GM19025 (cell line): ENCODE results near the gene HIP1.
A peak's percentile ranks its signal among the peaks of the same experiment; 100 is the strongest.
"Not testable (repeated sequence)": the region's sequence is repeated elsewhere in the genome, so short reads cannot be mapped to it uniquely, and the experiment has no call there.

Experiments used
- ATAC-seq: cut with Tn5 transposase; IDR thresholded peaks from one replicate; pipeline ENCODE4 v1.9.1; 2021; ENCODE audit warnings: mild to moderate bottlenecking, low read depth, moderate library complexity; ENCODE audit not compliant: unreplicated experiment

Gene HIP1

GRCh38 chr7:75546237-75547015 is 192.3 kb downstream of the HIP1 start:
- no peak for ATAC-seq

GRCh38 chr7:75537731-75538130 is 201.0 kb downstream of the HIP1 start:
- ATAC-seq: no peak

- no peak for ATAC-seq
These were observed 201.7 kb downstream of the HIP1 start for GRCh38 chr7:75536940-75537538.

GRCh38 chr7:75536491-75536890 is 202.2 kb downstream of the HIP1 start:
- no peak for ATAC-seq

GRCh38 chr7:75534727-75535307 is 203.9 kb downstream of the HIP1 start:
- ATAC-seq: no peak

- no peak for ATAC-seq
These were observed 204.8 kb downstream of the HIP1 start for GRCh38 chr7:75533926-75534325.

GRCh38 chr7:75532639-75533038 is 206.1 kb downstream of the HIP1 start:
- ATAC-seq: no peak

- no peak for ATAC-seq
These were observed 207.4 kb downstream of the HIP1 start for GRCh38 chr7:75531359-75531821.

- not testable (repeated sequence) for ATAC-seq
These were observed 211.5 kb downstream of the HIP1 start for GRCh38 chr7:75527224-75527722.

- not testable (repeated sequence) for ATAC-seq
These were observed 217.0 kb downstream of the HIP1 start for GRCh38 chr7:75521727-75522126.

GRCh38 chr7:75518842-75519241 is 219.9 kb downstream of the HIP1 start:
- ATAC-seq: not testable (repeated sequence)

GRCh38 chr7:75509033-75509432 is 229.7 kb downstream of the HIP1 start:
- not testable (repeated sequence) for ATAC-seq

- not testable (repeated sequence) for ATAC-seq
These were observed 246.7 kb downstream of the HIP1 start, which contains the start of gene SPDYE5 for GRCh38 chr7:75492020-75492419. Gene SPDYE5, plus strand, starts transcription at chr7:75492320. Its CDS starts 1,728 bp downstream, at chr7:75494048.

GRCh38 chr7:75485979-75486643 is 252.6 kb downstream of the HIP1 start, which contains the start of gene POM121C:
Gene POM121C, minus strand, starts transcription at chr7:75486299. Its CDS starts 44,803 bp downstream, at chr7:75441496.
- ATAC-seq: peak; percentile 98

GRCh38 chr7:75485355-75485978 is 253.3 kb downstream of the HIP1 start:
- not testable (repeated sequence) for ATAC-seq
